NCI-H2171 treated with DMSO at 0.1 percent for 48 hours (cell line): Measurements from ENCODE around the gene PALLD.
A peak's percentile ranks its signal among the peaks of the same experiment; 100 is the strongest.

ENCODE experiments used
- DNase-seq: peaks from one replicate; lab custom pipeline; 2025; lab: John Stamatoyannopoulos, UW

The PALLD gene

DNA sequence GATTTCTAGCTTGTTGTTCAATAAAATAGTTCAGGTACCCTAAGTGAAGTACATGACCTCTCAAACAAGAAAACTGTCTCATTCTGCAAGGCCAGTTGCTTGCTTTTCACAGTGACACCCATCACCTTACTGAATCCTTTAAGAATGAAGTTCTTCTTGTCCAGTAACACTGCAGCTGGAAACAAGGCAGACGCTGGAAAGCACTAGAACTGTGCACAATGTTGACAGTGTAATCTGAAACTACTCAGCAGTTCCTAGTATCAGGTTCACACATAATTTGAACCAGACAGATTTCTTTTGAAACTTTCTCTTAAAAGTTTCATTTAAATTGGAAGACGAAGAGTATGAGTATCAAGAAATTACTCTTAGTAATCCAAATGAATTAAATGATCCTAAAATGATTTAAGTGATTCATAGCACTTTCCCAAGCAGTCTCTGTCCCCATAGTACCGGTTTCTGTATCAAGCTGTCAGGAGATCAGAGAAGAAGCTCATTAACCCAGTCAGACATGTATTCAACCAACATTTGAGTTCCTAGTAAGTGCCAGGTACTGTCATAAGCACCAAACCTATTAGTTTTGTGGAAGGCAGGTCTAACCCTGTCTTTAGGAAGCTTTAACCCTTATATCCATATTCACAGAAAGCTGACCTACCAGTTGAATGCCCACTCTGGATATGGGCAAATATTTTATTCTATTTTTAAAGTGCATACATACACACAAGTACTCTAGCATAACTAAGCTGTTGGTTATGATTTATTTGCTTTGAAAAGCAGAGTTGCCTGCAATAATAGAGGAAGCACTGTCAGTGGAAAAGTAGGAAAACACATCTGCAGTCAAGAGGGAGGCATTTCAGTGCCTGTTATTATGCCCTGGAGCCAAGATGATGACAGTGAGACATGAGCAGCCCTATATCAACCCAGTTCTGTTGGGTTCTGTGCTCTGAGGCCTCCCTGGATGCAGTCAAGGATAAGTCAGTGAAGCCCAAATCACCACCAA lies 63.6 kb downstream of the PALLD start:
- peak; percentile 71 for DNase-seq

DNA sequence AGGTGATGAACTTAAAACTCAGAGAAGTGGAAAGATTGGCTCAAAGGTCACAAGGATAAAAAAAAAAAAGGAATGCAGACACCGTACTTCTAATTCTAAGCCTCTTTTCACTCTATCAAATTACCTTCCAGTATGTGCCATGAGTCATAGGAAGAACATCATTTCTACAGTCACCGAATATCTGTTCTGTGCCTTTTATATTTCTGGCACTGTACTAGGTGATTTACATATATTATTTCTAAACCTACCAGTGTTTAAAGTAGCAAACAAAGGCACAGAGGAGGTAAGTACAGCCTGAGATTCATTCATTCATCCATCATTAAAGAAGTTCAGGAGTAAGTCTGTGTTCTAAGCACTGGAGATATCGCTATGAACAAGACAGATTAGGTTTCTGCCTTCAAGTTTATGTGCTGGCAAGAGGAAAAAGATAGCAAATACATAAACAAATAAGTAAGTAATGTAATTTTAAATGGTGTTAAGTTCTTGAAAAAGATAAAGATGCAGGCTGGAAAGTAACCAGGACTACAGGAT lies 65.3 kb downstream of the PALLD start:
- peak; percentile 72 for DNase-seq

DNA sequence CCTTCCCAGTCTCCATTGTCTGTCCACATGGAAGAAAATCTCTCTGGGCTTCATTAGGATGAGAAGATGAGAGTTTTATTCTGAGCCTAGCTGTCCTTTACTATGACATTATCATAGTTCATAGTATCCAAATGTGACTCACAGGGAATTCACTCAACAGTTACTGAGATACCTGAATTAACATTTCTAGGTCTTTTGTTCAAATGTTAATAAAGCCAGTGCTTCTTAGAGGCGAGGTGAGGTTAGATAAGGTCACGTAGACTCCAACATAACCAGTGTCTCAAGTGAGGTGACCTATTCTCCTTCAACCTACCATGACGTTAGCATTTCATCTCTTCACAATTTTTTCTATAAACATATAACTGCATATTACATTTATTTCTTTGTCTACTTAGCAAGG lies 67.2 kb downstream of the PALLD start:
- DNase-seq: no peak

DNA sequence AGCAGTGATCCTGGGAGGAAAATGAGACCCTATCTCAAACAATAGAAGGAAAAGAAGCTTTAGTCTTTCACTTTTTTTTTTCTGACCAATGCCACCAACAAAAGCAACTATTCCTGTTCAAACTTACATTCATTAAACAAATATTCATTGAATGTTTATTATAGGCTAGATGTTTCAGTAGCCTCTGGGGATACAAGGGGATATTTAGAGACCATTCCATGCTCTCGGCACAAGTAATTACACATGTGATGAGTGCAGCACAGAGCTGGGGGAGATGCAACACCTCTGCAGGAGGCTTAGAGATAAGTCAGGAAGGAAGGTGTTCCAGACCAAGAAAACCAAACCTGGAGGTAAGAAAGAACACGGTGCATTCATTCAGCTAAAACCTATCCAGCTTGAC lies 68.3 kb downstream of the PALLD start:
- peak; percentile 60 for DNase-seq

DNA sequence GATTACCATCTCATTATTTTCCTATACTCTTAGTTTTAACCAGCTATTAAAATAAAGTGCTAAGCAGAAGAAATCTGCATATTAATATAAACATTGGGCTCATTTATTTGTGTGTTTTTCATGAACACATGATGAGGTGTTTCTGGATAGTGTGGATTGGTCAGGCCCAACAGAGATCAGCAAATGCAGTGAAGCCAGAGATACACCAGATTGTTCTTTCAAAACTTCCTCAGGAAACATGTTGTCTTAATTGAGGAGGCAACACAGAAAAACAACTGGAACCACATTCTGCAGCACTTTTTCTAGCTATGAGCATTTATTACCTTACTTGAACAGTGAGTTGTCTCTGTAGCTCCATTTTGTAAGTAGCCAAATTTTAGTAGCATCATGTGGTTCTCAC lies 69.9 kb downstream of the PALLD start:
- DNase-seq: no peak

DNA sequence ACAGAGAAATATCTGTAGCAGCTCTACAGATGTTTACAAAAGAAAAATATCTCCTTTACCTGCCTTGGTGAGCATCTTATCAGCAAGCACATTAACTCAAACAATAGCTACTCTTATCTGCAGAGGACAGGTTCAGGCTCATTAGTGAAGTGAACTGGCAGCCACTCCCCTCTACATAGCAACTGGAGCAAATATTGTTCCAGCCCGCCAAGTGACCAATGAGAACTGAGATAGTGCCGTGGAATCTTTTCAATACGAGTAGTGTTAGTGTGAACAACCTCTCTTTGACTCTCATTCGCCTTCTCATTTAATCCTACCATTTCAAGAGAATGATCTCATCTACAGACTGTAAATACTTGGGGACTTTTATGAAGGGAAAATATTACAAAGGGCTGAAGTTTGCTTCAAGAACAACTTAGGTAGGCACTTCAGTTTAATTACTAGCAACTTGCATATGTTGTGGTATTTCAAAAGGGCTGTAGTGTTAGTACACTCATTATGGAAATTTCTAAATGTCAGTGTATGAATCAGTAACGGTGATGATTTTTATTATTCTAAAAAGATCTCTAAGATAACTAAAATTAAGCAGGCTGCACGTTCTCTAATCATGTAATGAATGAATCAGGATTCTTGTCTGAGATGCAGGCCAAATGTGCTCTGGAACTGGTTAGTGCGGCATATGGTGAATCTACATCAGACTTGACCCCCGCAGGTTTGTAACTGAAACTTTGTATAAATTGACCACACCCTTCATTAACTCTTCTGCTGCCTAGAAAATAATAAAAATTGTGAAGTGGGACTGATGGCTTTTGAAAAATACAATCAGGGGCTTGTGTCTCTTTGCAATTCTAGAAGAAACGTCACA lies 72.4 kb downstream of the PALLD start:
- peak; percentile 92 for DNase-seq

DNA sequence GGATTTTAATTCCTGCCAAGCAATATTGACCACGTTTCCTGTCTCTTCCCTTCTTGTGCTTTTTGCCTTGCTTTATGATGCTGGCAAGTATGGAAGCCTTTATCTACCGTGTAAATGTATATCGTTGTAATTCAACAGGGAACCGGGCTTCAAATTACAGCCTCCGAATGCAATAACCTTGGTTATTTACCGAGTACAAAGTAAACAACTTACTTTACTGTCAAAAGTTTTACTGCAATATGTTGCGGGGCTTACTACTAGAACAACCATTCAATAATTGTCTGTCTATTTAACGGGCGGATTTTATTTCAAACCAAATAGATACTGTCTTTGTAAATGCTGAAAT lies 73.1 kb downstream of the PALLD start:
- peak; percentile 47 for DNase-seq

DNA sequence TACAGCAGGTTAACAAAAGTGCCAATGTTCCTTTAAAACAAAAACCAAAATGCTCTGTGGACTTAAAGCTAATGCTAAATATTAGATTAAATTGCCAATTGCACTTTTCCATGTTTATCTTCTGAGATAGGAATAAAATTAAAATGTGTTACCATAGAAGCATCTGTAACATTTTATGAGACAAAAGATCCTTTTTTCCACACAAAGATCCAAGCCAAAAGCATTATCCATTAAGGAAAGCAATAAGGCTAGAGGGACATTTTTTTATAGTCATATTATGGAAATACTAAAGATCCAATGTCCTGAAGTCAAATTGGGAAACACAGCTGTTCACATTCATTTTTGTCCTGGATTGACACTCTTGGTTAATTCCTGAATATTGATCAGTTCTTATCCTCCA lies 73.6 kb downstream of the PALLD start:
- DNase-seq: peak; percentile 36

DNA sequence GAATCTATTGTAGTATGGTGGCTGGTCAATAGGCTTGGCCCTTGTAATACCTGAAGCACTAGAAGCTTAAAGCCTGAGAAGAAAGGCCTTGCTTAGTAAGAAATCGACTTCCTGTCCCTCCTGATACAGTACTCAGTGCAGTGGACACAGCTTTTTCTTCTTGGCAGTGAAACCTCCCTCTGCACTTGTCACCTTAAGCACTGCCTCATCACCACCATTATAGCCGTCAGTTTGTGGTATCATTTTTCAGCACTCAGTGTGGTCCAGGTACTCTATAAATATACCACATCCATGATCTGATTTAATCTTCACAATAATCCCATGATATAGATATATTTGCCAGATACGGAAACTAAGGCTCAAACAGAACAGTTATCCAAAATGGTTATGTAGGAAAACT lies 75.2 kb downstream of the PALLD start:
- no peak for DNase-seq

DNA sequence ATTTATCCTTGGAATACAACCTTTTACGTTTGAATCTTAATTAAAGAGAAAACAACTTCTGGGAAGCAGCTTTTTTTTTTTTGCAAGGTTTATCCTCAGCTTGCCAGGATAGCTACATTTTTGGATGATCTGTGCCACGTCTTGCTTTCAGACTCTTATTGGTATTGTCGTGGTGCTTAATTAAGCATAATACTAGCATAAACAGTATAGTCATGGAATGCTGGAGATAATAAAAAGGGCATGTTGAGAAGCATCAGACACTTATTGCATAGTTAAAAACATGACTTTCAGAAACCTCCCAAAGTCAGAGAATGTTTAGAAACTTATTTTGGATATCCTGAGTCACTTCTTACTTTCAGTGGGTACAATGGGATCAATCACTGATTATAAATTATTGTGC lies 77.0 kb downstream of the PALLD start:
- no peak for DNase-seq

DNA sequence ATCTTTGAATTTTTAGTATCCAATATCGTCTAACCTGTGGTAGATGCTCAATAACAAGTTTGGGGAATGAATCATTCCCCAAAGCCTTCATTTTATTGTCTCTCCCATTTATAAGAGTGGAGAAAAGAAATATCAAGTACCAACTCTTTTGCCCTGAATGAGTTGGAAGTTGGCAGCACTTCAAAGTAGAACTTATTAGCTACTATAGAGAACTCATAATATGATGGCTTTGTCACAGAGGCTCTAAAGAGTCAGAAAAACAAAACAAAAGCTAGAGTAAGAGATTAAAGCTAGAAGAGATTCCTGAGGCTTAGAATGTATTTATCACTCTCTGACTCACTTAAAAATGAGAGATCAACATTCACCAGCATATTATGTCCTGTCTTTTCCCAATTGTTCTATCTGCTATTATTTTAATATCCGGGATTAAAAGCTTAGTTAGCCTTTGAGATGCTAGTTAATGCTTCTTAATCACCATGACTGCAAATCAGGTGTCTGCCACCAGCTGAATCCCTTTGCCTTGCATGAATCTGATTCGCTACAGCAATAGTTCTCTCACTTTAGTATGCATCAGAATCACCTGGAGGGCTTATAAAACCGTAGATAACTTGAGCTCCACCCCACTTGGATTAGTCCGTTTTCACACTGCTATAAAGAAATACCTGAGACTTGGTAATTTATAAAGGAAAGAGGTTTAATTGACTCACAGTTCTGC lies 77.9 kb downstream of the PALLD start:
- DNase-seq: no peak

DNA sequence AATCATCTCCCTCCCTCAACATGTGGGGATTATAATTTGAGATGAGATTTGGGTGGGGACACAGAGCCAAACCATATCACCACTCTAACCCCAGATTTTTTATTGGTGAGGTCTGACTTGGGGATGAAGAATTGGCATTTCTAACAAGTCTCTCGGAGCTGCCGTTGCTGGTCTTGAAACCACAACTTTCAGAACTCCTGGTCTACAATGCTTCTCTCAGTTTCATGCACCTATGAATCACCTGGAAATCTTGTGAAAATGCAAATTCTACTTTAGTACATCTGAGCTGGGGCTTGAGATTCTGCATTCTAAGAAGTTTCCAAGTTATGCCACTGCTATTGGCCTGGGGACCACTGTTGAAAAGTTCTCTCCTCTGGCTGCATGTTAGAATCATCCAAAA lies 78.6 kb downstream of the PALLD start:
- DNase-seq: no peak

DNA sequence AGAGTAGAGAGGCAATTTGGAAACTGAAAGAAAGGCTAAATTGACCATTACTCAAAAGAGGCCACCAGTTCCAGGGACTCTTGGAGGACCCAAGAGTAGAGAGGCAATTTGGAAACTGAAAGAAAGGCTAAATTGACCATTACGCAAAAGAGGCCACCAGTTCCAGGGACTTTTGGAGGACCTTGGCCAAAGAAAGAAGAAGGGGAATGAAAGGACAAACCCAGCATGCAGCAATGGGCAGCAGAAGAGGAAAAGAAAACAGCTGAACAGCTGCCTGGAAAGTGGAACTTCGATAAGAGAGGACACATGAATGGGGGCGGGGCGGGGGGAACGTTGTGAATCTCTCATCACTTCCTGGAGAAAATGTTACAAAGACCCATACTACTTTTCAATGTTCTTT lies 80.8 kb downstream of the PALLD start:
- no peak for DNase-seq

DNA sequence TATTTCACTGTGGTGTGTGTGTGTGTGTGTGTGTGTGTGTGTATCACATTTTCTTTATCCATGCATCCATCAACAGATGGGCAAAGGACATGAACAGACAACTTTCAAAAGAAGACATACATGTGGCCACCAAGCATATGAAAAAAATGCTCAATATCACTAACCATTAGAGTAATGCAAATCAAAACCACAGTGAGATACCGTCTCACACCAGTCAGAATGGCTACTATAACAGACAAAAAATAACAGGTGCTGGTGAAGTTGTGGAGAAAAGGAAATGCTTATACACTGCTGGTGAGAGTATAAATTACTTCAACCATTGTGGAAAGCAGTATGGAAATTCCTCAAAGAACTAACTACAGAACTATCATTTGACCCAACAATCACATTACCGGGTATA lies 83.4 kb downstream of the PALLD start:
- DNase-seq: no peak

DNA sequence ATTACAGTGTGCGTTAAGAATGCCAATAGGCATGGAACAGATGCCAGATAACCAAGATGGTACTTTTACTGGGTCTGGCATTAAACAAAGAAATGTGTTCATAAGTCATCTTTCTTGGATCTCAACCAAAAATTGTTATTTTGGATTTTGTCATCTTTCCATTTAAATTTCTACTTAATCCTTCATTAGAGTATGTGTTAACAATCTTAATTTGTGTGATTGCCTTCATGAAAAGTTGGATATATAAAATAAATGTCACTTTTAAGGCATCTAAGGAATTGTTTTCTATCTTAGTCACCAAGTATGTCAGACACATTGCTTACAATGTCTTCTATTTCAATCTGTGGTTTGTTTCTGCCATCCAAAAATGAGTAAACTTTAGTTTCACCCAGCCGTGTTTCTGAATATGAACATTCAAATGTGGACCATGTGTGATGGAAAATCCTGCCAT lies 87.5 kb downstream of the PALLD start:
- DNase-seq: no peak

DNA sequence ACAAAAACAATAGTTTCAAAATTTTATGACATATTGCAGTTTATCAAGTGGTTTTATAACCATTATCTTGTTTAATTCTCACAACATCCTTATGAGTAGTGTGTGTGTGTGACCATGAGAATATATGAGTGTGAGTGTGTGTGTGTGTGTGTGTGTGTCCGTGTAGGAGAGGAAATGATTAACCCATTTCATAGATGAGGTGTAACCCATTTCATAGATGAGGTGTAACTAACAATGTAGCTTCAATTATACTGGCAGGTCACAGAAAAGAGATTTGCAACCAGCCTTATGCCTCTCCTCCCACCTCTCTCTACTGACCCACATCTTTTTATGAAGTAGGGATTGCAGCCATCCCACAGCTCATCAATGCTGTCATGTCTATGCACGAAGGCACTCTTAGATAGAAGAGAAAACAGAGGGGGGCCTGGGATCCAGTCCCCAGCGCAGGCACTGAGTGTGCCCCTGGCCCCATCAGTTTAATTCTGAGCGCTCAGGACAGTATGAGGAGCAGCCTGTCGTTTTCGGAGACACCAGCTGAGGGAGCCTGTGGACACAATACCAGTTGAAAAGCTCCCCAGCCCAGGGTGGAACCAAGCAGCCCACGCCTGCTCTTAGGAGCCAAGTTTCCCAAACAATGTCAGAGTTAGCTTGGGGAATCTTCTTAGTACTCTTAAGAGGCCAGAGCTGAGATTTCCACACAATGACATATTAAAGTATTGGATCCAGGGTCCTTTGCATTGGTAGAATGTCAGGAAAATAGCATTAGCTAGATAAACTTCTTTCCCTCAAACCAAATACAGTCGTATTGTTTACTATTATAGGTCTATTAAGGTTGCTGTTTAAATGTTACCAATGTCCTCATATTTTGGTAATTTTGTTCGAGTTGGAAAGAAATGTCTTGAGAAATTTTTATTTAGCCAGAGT lies 88.6 kb downstream of the PALLD start:
- peak; percentile 11 for DNase-seq

DNA sequence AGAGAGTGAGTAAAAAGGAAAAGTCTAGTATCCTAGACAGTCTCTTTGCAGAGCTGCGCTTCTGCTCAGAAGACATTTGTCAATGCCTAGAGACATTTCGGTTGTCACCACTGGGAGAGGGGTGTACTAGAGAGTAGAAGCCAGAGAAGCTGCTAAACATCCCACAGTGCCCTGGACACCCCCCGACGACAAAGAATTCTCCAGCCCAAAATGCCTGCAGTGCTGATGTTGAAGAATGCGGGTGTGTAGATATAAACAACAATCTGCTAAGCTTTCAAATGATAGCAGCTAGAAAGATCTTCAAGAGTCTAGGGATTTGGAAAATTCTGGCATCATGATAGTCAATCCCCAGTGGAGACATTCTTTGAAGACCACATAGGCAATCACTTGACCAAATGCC lies 90.1 kb downstream of the PALLD start:
- no peak for DNase-seq

DNA sequence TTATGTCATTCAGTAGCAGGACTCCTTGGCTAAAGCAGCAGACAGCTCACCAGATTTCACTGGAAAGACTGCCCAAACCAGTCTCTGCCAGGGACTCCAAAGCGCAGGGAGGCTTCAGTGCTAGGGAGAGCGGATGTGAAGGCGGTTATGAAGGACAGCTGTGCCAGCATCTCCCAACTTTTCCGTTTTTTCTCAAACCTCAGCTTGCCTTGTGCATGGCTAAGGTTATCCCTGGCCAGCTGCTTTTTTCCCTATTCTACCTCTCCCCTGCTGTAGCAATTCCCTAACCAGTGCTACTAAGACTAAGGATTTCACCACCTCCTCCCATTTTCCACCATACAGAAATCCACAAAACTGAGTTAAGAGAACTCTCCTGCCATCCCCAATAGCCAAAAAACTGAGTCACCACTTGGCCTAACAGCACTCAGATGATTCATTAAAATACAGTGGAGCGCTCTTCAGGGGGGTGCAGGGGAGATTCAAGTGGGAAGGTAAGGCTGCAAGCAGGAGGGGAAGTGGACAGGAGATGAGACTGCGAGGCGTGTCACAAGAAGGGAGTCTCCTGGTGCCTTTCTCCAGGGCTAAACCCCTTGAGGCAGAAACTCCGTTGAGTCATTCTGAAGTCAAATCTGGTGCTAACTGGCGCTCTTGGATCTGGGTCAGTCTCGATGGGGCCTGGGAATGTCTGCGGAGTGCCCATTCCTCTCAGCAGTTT lies 90.7 kb downstream of the PALLD start:
- no peak for DNase-seq

DNA sequence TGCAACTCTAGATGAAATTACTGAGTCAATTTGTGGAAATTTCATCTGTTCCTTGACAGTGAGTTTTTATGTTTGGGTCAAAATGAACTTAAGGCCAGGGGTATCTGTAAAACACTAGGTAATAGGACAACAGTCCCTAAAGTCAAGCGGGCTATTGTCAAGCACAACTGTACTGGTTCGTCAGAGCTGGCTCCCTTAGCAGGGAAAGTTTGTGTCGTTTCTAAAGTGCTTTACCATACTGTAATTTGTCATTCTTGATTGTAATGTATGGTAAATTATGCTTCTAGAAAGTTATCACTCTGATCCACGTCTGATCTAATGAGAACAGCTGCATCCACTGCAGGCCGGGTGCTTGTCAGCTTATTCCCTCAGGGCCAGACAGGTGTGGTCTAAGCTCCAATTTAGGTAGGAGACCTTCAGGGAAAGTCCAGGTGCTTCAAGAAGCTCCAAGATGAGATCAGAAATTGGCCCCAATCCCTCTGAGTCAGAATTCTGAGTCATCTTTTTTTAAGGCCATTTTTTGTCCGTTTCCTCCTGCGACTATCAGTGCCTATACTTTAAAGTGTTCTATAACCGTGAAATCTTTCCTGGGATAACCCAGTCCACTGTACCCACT lies 92.2 kb downstream of the PALLD start:
- DNase-seq: peak; percentile 35

DNA sequence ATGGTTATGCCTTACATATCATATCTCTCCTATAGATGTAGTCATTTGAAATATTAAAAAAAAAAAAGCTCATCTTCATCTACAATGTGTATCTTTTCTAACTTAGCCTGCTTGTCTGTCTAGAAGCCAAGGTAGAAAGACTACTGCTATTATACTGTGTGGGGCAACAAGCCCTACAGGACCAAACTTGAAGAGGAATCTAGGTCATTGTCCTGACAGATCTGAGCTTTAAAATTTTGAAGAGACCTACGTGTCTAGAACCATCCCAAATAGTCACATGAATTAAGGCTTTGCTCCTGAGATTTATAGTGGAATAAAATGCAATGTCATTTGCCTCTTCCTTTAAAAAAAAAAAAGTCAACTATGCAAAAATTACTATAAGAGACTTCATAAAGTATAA lies 95.8 kb downstream of the PALLD start:
- no peak for DNase-seq
